Measurements from ENCODE around the gene ALS2. TPM values are rescaled to one million over a fixed set of nuclear protein-coding genes. Genes with fewer than 3 reads are reported as not detected.

The ALS2 gene
- total RNA-seq, 2 donors from 2014 or later = 14.3 to 15.8 TPM

Other genes starting within 250 kb of the ALS2 start
- 10 to 100 TPM; 17.6 to 19.3 TPM for gene TMEM237, start 137.4 kb downstream of the ALS2 start, total RNA-seq
- not detected for gene MPP4, start 82.3 kb downstream of the ALS2 start, total RNA-seq
- not detected for gene CDK15, start 25.6 kb upstream of the ALS2 start, total RNA-seq